ENCODE data around the gene PRDM5.

- TF ChIP-seq POLR2A (IDR thresholded peaks at IDR 0.05) = no peak
- TF ChIP-seq, protein P1, sequence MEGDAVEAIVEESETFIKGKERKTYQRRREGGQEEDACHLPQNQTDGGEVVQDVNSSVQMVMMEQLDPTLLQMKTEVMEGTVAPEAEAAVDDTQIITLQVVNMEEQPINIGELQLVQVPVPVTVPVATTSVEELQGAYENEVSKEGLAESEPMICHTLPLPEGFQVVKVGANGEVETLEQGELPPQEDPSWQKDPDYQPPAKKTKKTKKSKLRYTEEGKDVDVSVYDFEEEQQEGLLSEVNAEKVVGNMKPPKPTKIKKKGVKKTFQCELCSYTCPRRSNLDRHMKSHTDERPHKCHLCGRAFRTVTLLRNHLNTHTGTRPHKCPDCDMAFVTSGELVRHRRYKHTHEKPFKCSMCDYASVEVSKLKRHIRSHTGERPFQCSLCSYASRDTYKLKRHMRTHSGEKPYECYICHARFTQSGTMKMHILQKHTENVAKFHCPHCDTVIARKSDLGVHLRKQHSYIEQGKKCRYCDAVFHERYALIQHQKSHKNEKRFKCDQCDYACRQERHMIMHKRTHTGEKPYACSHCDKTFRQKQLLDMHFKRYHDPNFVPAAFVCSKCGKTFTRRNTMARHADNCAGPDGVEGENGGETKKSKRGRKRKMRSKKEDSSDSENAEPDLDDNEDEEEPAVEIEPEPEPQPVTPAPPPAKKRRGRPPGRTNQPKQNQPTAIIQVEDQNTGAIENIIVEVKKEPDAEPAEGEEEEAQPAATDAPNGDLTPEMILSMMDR (IDR thresholded peaks at IDR 0.05) = no peak
Observed at GRCh38 chr4:120709991-120710390, 212.5 kb downstream of the PRDM5 start.
